Fibroblast of mammary gland (primary cell): ENCODE data around the gene TUBB4B.
A peak's percentile ranks its signal among the peaks of the same experiment; 100 is the strongest.

Experiments
- DNase-seq: peaks from one replicate; pipeline ENCODE4 v3.0.0-alpha.2; 2010; ENCODE audit warnings: low read depth
- H3K4me3 ChIP-seq: 2 replicates; pipeline ENCODE4 v1.5.1; 2011; ENCODE audit warnings: low read depth, mild to moderate bottlenecking, low read length, moderate library complexity; ENCODE audit not compliant: control insufficient read depth
- CTCF ChIP-seq: conservative IDR thresholded peaks from 2 replicates; pipeline ENCODE4 v1.5.1; 2011; ENCODE audit warnings: low read depth, low read length, inconsistent platforms; ENCODE audit not compliant: control insufficient read depth, insufficient read depth

TUBB4B gene

GRCh38 chr9:137240841-137241489 is at the start of gene TUBB4B:
TUBB4B (plus strand) TSS chr9:137241287; CDS start chr9:137241361, 74 bp downstream.
- no peak for TF ChIP-seq CTCF
- peak; percentile 100 for DNase-seq
- H3K4me3 ChIP-seq: peak within 1 kb of the TSS; percentile 84

- DNase-seq: no peak
- H3K4me3 ChIP-seq: no peak overlapping the region
- TF ChIP-seq CTCF: no peak
Observed at GRCh38 chr9:137191691-137192447, 49.2 kb upstream of the TUBB4B start.

- no peak overlapping the region for H3K4me3 ChIP-seq
- DNase-seq: no peak
Observed at GRCh38 chr9:137192448-137192780, 48.7 kb upstream of the TUBB4B start.

GRCh38 chr9:137192859-137193258 is 48.2 kb upstream of the TUBB4B start:
- TF ChIP-seq CTCF: no peak
- no peak overlapping the region for H3K4me3 ChIP-seq
- DNase-seq: no peak

More at GRCh38 chr9:137192448-137192780, 48.7 kb upstream of the TUBB4B start:
- TF ChIP-seq CTCF: no peak

GRCh38 chr9:137193771-137194170 is 47.3 kb upstream of the TUBB4B start:
- no peak overlapping the region for H3K4me3 ChIP-seq
- no peak for DNase-seq
- TF ChIP-seq CTCF: no peak

- no peak for TF ChIP-seq CTCF
- DNase-seq: no peak
- no peak overlapping the region for H3K4me3 ChIP-seq
Observed at GRCh38 chr9:137194388-137194787, 46.7 kb upstream of the TUBB4B start.
